OCI-LY1 (cell line): ENCODE data around the gene ATF7IP.

Experiments
- H2AFZ ChIP-seq: fragments of 200-600 bp; sonication (generic), shearing (Covaris generic); 2 replicates; pipeline ENCODE4 v1.6.0; 2014; ENCODE audit warnings: antibody characterized with exemption, mild to moderate bottlenecking, low read length
- H3F3A ChIP-seq: fragments of 200-600 bp; sonication (generic), shearing (Covaris generic); 2 replicates; pipeline ENCODE4 v1.6.0; 2014; ENCODE audit warnings: mild to moderate bottlenecking, antibody characterized with exemption, low read length, moderate library complexity; ENCODE audit not compliant: insufficient read depth
- H3K27ac ChIP-seq: fragments of 200-600 bp; sonication (generic); 2 replicates; pipeline ENCODE4 v1.5.1; 2014; ENCODE audit warnings: low read length, mixed run types, mild to moderate bottlenecking, low read depth; ENCODE audit not compliant: poor library complexity, severe bottlenecking
- H3K27me3 ChIP-seq: fragments of 200-600 bp; sonication (generic); 2 replicates; pipeline ENCODE4 v1.6.0; 2014; ENCODE audit warnings: antibody characterized with exemption, mild to moderate bottlenecking, low read length, moderate library complexity; ENCODE audit not compliant: insufficient read depth
- H3K36me3 ChIP-seq: fragments of 200-600 bp; sonication (generic); 2 replicates; pipeline ENCODE4 v1.6.1; 2014; ENCODE audit warnings: mild to moderate bottlenecking, antibody characterized with exemption, low read length, moderate library complexity, mixed read lengths; ENCODE audit not compliant: insufficient read depth
- H3K4me1 ChIP-seq: fragments of 200-600 bp; sonication (generic); 2 replicates; pipeline ENCODE4 v1.5.1; 2014; ENCODE audit warnings: mild to moderate bottlenecking, low read length, moderate library complexity; ENCODE audit not compliant: insufficient read depth, severe bottlenecking
- H3K4me2 ChIP-seq: fragments of 200-600 bp; sonication (generic), shearing (Covaris generic); 2 replicates; pipeline ENCODE4 v1.6.1; 2014; ENCODE audit warnings: low read length
- H3K4me3 ChIP-seq: fragments of 200-600 bp; sonication (generic); 2 replicates; pipeline ENCODE4 v1.5.1; 2014; ENCODE audit warnings: low read length, low read depth, mild to moderate bottlenecking, mixed read lengths; ENCODE audit not compliant: poor library complexity, severe bottlenecking
- H3K79me2 ChIP-seq: fragments of 200-600 bp; shearing (Covaris generic); 2 replicates; pipeline ENCODE4 v1.6.1; 2016; ENCODE audit warnings: mixed run types, low read length, mixed read lengths; ENCODE audit not compliant: insufficient read depth
- H3K9ac ChIP-seq: fragments of 200-600 bp; sonication (generic), shearing (Covaris generic); 2 replicates; pipeline ENCODE4 v1.6.1; 2014; ENCODE audit warnings: mild to moderate bottlenecking, low read length, mixed read lengths
- H3K9me2 ChIP-seq: fragments of 200-600 bp; sonication (generic), shearing (Covaris generic); 2 replicates; pipeline ENCODE4 v1.6.1; 2014; ENCODE audit warnings: low read depth, mild to moderate bottlenecking, low read length, mixed read lengths
- H3K9me3 ChIP-seq: fragments of 200-600 bp; shearing (Covaris generic); 2 replicates; pipeline ENCODE4 v1.6.1; 2014; ENCODE audit warnings: low read length, mixed read lengths
- H4K20me1 ChIP-seq: fragments of 200-600 bp; sonication (generic), shearing (Covaris generic); 2 replicates; pipeline ENCODE4 v1.6.0; 2016; ENCODE audit warnings: mild to moderate bottlenecking, low read length; ENCODE audit not compliant: insufficient read depth
- EZH2 ChIP-seq: fragments of 200-600 bp; sonication (generic), shearing (Covaris generic); IDR thresholded peaks from 2 replicates; pipeline ENCODE4 v1.8.0; 2017; ENCODE audit warnings: borderline replicate concordance, mixed run types, mild to moderate bottlenecking, antibody characterized with exemption, low read length, moderate library complexity, mixed read lengths
- TF ChIP-seq, protein P1 (sequence below): fragments of 200-600 bp; sonication (generic), shearing (Covaris generic); IDR thresholded peaks from 2 replicates; pipeline ENCODE4 v1.5.1; 2017; ENCODE audit warnings: mild to moderate bottlenecking, antibody characterized with exemption, low read length, moderate library complexity, mixed read lengths

Gene ATF7IP

DNA sequence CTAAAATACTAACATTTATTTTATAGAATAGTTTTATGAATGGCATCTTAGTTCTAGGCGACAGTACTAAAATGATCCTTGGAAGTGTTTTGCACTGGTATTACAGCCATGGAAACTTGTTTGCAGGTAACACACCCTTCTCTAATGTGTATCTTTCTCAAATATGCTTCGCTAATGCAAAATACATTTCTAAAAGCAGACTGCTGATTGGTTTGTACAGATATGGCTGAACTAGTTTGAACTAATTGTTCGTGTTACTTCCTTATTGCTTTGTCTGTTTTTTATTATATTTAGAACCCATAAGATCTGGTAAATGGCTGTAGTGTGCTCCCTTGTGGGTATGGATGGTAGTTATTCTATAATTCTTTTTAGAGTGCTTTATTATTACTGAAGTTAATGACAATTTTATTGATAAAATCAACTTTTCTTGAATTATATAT, 53.0 kb downstream of the ATF7IP start:
- peak overlapping the region; percentile 21; the same call in 1 of the 2 replicates for H3K4me2 ChIP-seq
- no peaks in the 10 kb centered on the region for H4K20me1 ChIP-seq
- peaks cover 68% of the 10 kb centered on the region for H3K79me2 ChIP-seq
- no peak overlapping the region for H3K4me3 ChIP-seq
- peak overlapping the region; percentile 42 for H3K27ac ChIP-seq
- H3K9me2 ChIP-seq = no peaks in the 10 kb centered on the region
- no peaks in the 10 kb centered on the region for H3K27me3 ChIP-seq
- no peak overlapping the region for H3K9ac ChIP-seq
- no peaks in the 10 kb centered on the region for H3F3A ChIP-seq
- H2AFZ ChIP-seq = no peak overlapping the region
- H3K4me1 ChIP-seq = peaks cover 14% of the 10 kb centered on the region
- H3K36me3 ChIP-seq = peaks cover 25% of the 10 kb centered on the region
- TF ChIP-seq, protein P1, sequence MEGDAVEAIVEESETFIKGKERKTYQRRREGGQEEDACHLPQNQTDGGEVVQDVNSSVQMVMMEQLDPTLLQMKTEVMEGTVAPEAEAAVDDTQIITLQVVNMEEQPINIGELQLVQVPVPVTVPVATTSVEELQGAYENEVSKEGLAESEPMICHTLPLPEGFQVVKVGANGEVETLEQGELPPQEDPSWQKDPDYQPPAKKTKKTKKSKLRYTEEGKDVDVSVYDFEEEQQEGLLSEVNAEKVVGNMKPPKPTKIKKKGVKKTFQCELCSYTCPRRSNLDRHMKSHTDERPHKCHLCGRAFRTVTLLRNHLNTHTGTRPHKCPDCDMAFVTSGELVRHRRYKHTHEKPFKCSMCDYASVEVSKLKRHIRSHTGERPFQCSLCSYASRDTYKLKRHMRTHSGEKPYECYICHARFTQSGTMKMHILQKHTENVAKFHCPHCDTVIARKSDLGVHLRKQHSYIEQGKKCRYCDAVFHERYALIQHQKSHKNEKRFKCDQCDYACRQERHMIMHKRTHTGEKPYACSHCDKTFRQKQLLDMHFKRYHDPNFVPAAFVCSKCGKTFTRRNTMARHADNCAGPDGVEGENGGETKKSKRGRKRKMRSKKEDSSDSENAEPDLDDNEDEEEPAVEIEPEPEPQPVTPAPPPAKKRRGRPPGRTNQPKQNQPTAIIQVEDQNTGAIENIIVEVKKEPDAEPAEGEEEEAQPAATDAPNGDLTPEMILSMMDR = peak; percentile 19; the same call in 1 of the 2 replicates
- TF ChIP-seq EZH2 = no peak
- H3K9me3 ChIP-seq = peaks cover 24% of the 10 kb centered on the region

DNA sequence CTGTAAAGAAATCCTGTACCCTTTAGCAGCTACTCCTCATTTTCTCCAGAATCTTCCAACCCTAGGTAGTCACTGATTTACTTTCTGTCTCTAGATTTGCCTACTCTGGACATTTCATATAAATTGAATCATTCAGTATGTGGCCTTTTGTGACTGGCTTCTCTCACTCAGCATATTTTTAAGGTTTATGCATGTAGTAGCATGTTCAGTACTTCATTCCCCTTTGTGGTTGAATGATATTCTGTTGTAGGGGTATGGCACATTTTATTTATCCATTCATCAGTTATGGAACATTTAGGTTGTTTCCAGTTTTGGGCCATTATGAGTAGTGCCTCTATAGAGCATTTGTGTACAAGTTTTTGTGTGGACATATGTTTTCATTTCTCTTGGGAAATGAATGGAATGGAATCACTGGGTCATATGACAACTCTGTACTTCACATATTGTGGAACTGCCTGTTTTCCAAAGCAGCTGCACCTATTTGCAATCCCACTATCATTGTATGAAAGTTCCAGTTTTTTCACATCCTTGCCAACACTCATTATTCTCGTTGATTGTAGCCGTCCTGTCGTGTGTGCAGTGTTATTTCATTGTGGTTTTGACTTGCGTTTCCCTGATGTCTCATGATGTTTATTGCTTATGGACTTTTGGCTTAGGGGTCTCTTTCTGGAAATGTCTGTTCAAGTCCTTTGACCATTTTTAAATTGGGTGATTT, 57.2 kb downstream of the ATF7IP start:
- Histone ChIP-seq H2AFZ (no peak overlapping the region), H3K79me2 (peaks cover 44% of the 10 kb centered on the region), H3K27ac (no peak overlapping the region), H3K36me3 (peaks cover 66% of the 10 kb centered on the region), H3K9me3 (peaks cover 31% of the 10 kb centered on the region), H3K4me2 (no peak overlapping the region), H4K20me1 (no peaks in the 10 kb centered on the region), H3K9me2 (no peaks in the 10 kb centered on the region), H3K4me1 (peaks cover 8% of the 10 kb centered on the region), H3F3A (no peaks in the 10 kb centered on the region), H3K4me3 (no peak overlapping the region), H3K9ac (no peak overlapping the region), H3K27me3 (no peaks in the 10 kb centered on the region)
- TF ChIP-seq, protein P1 = no peak
- no peak for TF ChIP-seq EZH2

DNA sequence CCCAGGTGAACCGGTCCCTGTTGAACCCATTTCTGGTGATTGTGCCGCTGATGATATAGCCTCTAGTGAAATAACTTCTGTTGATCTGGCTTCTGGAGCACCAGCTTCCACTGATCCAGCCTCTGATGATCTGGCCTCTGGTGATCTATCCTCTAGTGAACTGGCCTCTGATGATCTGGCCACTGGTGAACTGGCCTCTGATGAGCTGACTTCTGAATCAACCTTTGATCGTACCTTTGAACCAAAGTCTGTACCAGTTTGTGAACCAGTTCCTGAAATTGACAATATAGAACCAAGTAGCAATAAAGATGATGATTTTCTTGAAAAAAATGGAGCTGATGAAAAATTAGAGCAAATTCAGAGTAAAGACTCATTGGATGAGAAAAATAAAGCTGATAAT, 59.1 kb downstream of the ATF7IP start:
- Histone ChIP-seq H3K4me1 (no peaks in the 10 kb centered on the region), H3K4me3 (no peak overlapping the region), H3K27me3 (no peaks in the 10 kb centered on the region), H3K9me3 (peaks cover 33% of the 10 kb centered on the region), H3K36me3 (peaks cover 83% of the 10 kb centered on the region), H3K4me2 (no peak overlapping the region), H3K79me2 (peaks cover 42% of the 10 kb centered on the region), H3F3A (no peaks in the 10 kb centered on the region), H3K27ac (no peak overlapping the region), H4K20me1 (no peaks in the 10 kb centered on the region), H3K9me2 (no peaks in the 10 kb centered on the region), H3K9ac (no peak overlapping the region), H2AFZ (no peak overlapping the region)
- no peak for TF ChIP-seq EZH2
- TF ChIP-seq, protein P1 = no peak
